AG04449 (cell line): Measurements from ENCODE around the gene PLA2G3.
A peak's percentile ranks its signal among the peaks of the same experiment; 100 is the strongest.

Experiments used
- CTCF ChIA-PET: fragments of 350-600 bp; formaldehyde crosslinking; extraction: SDS; loops from one replicate; lab custom pipeline; 2021; ENCODE audit warnings: antibody characterized with exemption; lab: Yijun Ruan, JAX
- POLR2A ChIA-PET: fragments of 400-600, 350-600 bp; formaldehyde crosslinking; extraction: SDS; loops from one replicate; lab custom pipeline; 2020; ENCODE audit warnings: antibody characterized with exemption, inconsistent platforms; lab: Yijun Ruan, JAX
- DNase-seq: peaks from one replicate; pipeline ENCODE4 v3.0.0-alpha.2; 2010; ENCODE audit warnings: low read depth, low spot score
- H3K4me3 ChIP-seq: 2 replicates; pipeline ENCODE4 v1.5.1; 2011; ENCODE audit warnings: low read depth, mild to moderate bottlenecking, control low read depth, low read length
- CTCF ChIP-seq: IDR thresholded peaks from one replicate; pipeline ENCODE4 v1.5.1; 2011; ENCODE audit warnings: mild to moderate bottlenecking, moderate library complexity, low read length, control low read depth, inconsistent platforms; ENCODE audit not compliant: insufficient read depth; ENCODE audit errors: missing control alignments

Gene PLA2G3

GRCh38 chr22:31139866-31140716, at the start of gene PLA2G3:
PLA2G3 (minus strand) TSS chr22:31140508; CDS start chr22:31140354, 154 bp downstream.
- H3K4me3 ChIP-seq = no peak within 1 kb of the TSS
- TF ChIP-seq CTCF = peak; percentile 17
- no peak for DNase-seq
- ChIA-PET POLR2A (no interaction called here), CTCF (interaction anchor here (1.0 to 3.5 kb wide), 5 partner anchors 9 to 33 kb away, joined by 3 to 21 read pairs (median 6); partner anchors contain the start of gene SELENOM)

- no peak for TF ChIP-seq CTCF
- H3K4me3 ChIP-seq = no peak overlapping the region
- DNase-seq = no peak
- CTCF ChIA-PET = interaction anchor here (1.2 to 9.8 kb wide), 4 partner anchors 8 to 85 kb away, joined by 3 to 79 read pairs (median 6); partner anchors contain the start of gene LIMK2
- POLR2A ChIA-PET = no interaction called here
Measured at GRCh38 chr22:31187627-31188026, 47.3 kb upstream of the PLA2G3 start.

- H3K4me3 ChIP-seq = no peak overlapping the region
- no peak for DNase-seq
- CTCF ChIA-PET = interaction anchor here (0.8 to 9.8 kb wide), 4 partner anchors 9 to 88 kb away, joined by 3 to 79 read pairs (median 3); partner anchors contain the start of gene LIMK2
- POLR2A ChIA-PET = interaction anchor here (0.7 to 1.1 kb wide), 2 partner anchors 63 to 129 kb away, joined by 3 read pairs; no protein-coding TSS in a partner anchor
- no peak for TF ChIP-seq CTCF
Measured at GRCh38 chr22:31185056-31185455, 44.7 kb upstream of the PLA2G3 start.

- DNase-seq = no peak
- ChIA-PET POLR2A (no interaction called here), CTCF (no interaction called here)
- TF ChIP-seq CTCF = no peak
- no peak overlapping the region for H3K4me3 ChIP-seq
Measured at GRCh38 chr22:31184015-31184414, 43.7 kb upstream of the PLA2G3 start.

GRCh38 chr22:31179345-31179744, 39.0 kb upstream of the PLA2G3 start:
- CTCF ChIA-PET = interaction anchor here (0.9 to 5.9 kb wide), 4 partner anchors 9 to 94 kb away, joined by 3 to 26 read pairs (median 5); partner anchors contain the start of gene LIMK2
- no peak for DNase-seq
- no peak overlapping the region for H3K4me3 ChIP-seq
- POLR2A ChIA-PET = no interaction called here
- no peak for TF ChIP-seq CTCF

- no peak overlapping the region for H3K4me3 ChIP-seq
- TF ChIP-seq CTCF = no peak
- ChIA-PET CTCF (interaction anchor here (0.8 to 5.9 kb wide), 5 partner anchors 9 to 94 kb away, joined by 3 to 26 read pairs (median 4); partner anchors contain the start of genes LIMK2 and SELENOM), POLR2A (no interaction called here)
- no peak for DNase-seq
Measured at GRCh38 chr22:31178859-31179258, 38.6 kb upstream of the PLA2G3 start.
